HCT116 (cell line): ENCODE data around the gene GPR157. TPM values are rescaled to one million over a fixed set of nuclear protein-coding genes. Genes with fewer than 3 reads are reported as not detected.

Source experiments
- ATAC-seq: fragments of 200-7000 bp; cut with Tn5 transposase; 2 replicates; pipeline ENCODE4 v1.9.1; 2020; ENCODE audit warnings: mild to moderate bottlenecking, moderate library complexity
- BruUV-seq: library from RNA; stranded (reverse); fragments of 400-500 nt; replicated peaks from 2 replicates; lab custom pipeline; 2021; lab: Mats Ljungman, UMichigan
- CTCF ChIA-PET: fragments of 300-600 bp; sonication (Branson Sonifier 250); formaldehyde crosslinking; loops from one replicate; lab custom pipeline; 2021; ENCODE audit warnings: antibody characterized with exemption; lab: Charles Lee
- POLR2A ChIA-PET: fragments of 300-600, 350-600 bp; sonication (Branson Sonifier 250); formaldehyde crosslinking; loops from one replicate; lab custom pipeline; 2021; ENCODE audit warnings: antibody characterized with exemption; lab: Charles Lee
- RAD21 ChIA-PET, 2 experiments: fragments of 300-600 bp; sonication (Branson Sonifier 250); formaldehyde crosslinking; loops; one replicate each; lab custom pipeline; 2023; ENCODE audit warnings: low total read pairs in 2 of 2; ENCODE audit not compliant: uncharacterized antibody in 2 of 2, unreplicated experiment in 2 of 2, low non-redundant PET in 1 of 2; lab: Charles Lee
- DNase-seq: peaks from one replicate; pipeline ENCODE4 v3.0.0-alpha.2; 2010; ENCODE audit warnings: low read depth, low spot score
- H2AFZ ChIP-seq: fragments of 200-600 bp; shearing (Covaris generic), sonication (generic); 2 replicates; pipeline ENCODE4 v1.6.1; 2017; ENCODE audit warnings: low read depth, mixed run types, mixed read lengths, antibody characterized with exemption, low read length; ENCODE audit not compliant: poor library complexity, severe bottlenecking
- H3K27ac ChIP-seq: 2 replicates; pipeline ENCODE4 v1.5.1; 2012; ENCODE audit warnings: low read depth, low read length
- H3K27me3 ChIP-seq: fragments of 200-600 bp; sonication (generic); 2 replicates; pipeline ENCODE4 v1.6.1; 2016; ENCODE audit warnings: mixed run types, low read length, mixed read lengths; ENCODE audit not compliant: insufficient read depth
- H3K36me3 ChIP-seq, 2 experiments: fragments of 200-500 bp in 1 of 2; fragments of 200-600 bp in 1 of 2; sonication (Bioruptor generic) in 1 of 2; sonication (generic) in 1 of 2; 2 replicates each; pipeline versions ENCODE4 v1.5.1 to v1.6.1; 2014 to 2016; ENCODE audit warnings: low read length in 2 of 2, inconsistent platforms in 1 of 2, mixed read lengths in 1 of 2, mixed run types in 1 of 2; ENCODE audit not compliant: insufficient read depth in 2 of 2, control insufficient read depth in 1 of 2
- H3K4me1 ChIP-seq, 2 experiments: fragments of 200-600 bp in 1 of 2; sonication (generic) in 1 of 2; 2 replicates each; pipeline versions ENCODE4 v1.5.1 to v1.6.1; 2012 to 2017; ENCODE audit warnings: low read length in 2 of 2, inconsistent platforms in 1 of 2, mild to moderate bottlenecking in 1 of 2, mixed read lengths in 1 of 2, mixed run types in 1 of 2, moderate library complexity in 1 of 2; ENCODE audit not compliant: insufficient read depth in 2 of 2, control insufficient read depth in 1 of 2
- H3K4me2 ChIP-seq: fragments of 200-600 bp; sonication (generic); 2 replicates; pipeline ENCODE4 v1.6.1; 2017; ENCODE audit warnings: mixed run types, low read length, mixed read lengths
- H3K4me3 ChIP-seq, 2 experiments: fragments of 200-600 bp in 1 of 2; sonication (generic) in 1 of 2; replicated peaks in 1 of 2; 2 replicates each; pipeline ENCODE4 v1.5.1; 2011 to 2016; ENCODE audit warnings: low read length in 2 of 2, control low read depth in 1 of 2, low read depth in 1 of 2, mild to moderate bottlenecking in 1 of 2, mixed read lengths in 1 of 2, mixed run types in 1 of 2
- H3K79me2 ChIP-seq: fragments of 200-600 bp; sonication (generic); 2 replicates; pipeline ENCODE4 v1.6.1; 2017; ENCODE audit warnings: mild to moderate bottlenecking, mixed run types, low read length, moderate library complexity, mixed read lengths; ENCODE audit not compliant: insufficient read depth
- H3K9ac ChIP-seq: fragments of 200-600 bp; sonication (generic); 2 replicates; pipeline ENCODE4 v1.6.1; 2016; ENCODE audit warnings: low read length, mixed read lengths
- H3K9me2 ChIP-seq: fragments of 200-600 bp; sonication (generic), shearing (Covaris generic); 2 replicates; pipeline ENCODE4 v1.6.1; 2017; ENCODE audit warnings: mixed run types, mild to moderate bottlenecking, moderate library complexity; ENCODE audit not compliant: insufficient read depth
- H3K9me3 ChIP-seq, 2 experiments: fragments of 200-500 bp in 1 of 2; fragments of 200-600 bp in 1 of 2; sonication (Bioruptor generic) in 1 of 2; sonication (generic) in 1 of 2; 2 replicates each; pipeline ENCODE4 v1.6.1; 2014 to 2017; ENCODE audit warnings: low read length in 2 of 2, mixed read lengths in 2 of 2, inconsistent platforms in 1 of 2, low read depth in 1 of 2, mild to moderate bottlenecking in 1 of 2, mixed run types in 1 of 2, moderate library complexity in 1 of 2; ENCODE audit not compliant: control insufficient read depth in 1 of 2, insufficient read depth in 1 of 2
- H4K20me1 ChIP-seq: fragments of 200-600 bp; sonication (generic), shearing (Covaris generic); 2 replicates; pipeline ENCODE4 v1.6.1; 2017; ENCODE audit warnings: mixed run types, mild to moderate bottlenecking, moderate library complexity; ENCODE audit not compliant: insufficient read depth
- CBX3 ChIP-seq: IDR thresholded peaks from 2 replicates; pipeline ENCODE4 v1.6.1; 2012; ENCODE audit warnings: low read depth
- CEBPB ChIP-seq: IDR thresholded peaks from 2 replicates; pipeline ENCODE4 v1.6.1; 2012; ENCODE audit warnings: low read depth
- ELF1 ChIP-seq: IDR thresholded peaks from 2 replicates; pipeline ENCODE4 v1.6.1; 2012; ENCODE audit warnings: low read depth, borderline replicate concordance
- JUND ChIP-seq: IDR thresholded peaks from 2 replicates; pipeline ENCODE4 v1.6.1; 2012
- POLR2A ChIP-seq: IDR thresholded peaks from 2 replicates; pipeline ENCODE4 v1.7.0; 2011; ENCODE audit warnings: borderline replicate concordance; ENCODE audit not compliant: insufficient read depth, insufficient read length; ENCODE audit errors: extremely low read depth
- POLR2AphosphoS5 ChIP-seq: IDR thresholded peaks from 2 replicates; pipeline ENCODE4 v1.6.1; 2011; ENCODE audit warnings: mild to moderate bottlenecking, low read depth, low read length, moderate library complexity
- RAD21 ChIP-seq: IDR thresholded peaks from 2 replicates; pipeline ENCODE4 v1.6.1; 2012; ENCODE audit warnings: low read depth, mild to moderate bottlenecking
- SIN3A ChIP-seq: IDR thresholded peaks from 2 replicates; pipeline ENCODE4 v1.6.1; 2012; ENCODE audit warnings: low read depth
- SP1 ChIP-seq: IDR thresholded peaks from 2 replicates; pipeline ENCODE4 v1.6.1; 2012; ENCODE audit warnings: low read depth
- SRF ChIP-seq: IDR thresholded peaks from 2 replicates; pipeline ENCODE4 v1.6.1; 2012; ENCODE audit warnings: low read depth
- TCF7L2 ChIP-seq: IDR thresholded peaks from 2 replicates; pipeline ENCODE4 v1.7.0; 2011; ENCODE audit warnings: borderline replicate concordance, inconsistent platforms; ENCODE audit not compliant: insufficient read depth, insufficient read length; ENCODE audit errors: extremely low read depth
- YY1 ChIP-seq: IDR thresholded peaks from 2 replicates; pipeline ENCODE4 v1.6.1; 2011; ENCODE audit warnings: low read length, low read depth, moderate library complexity, mild to moderate bottlenecking; ENCODE audit not compliant: insufficient replicate concordance; ENCODE audit errors: extremely low read depth
- intact Hi-C: fragments of 100-400 bp; cut with micrococcal nuclease; formaldehyde crosslinking; loops from 2 replicates; pipeline ENCODE4 v1.10.0; 2022
- total RNA-seq: library from RNA; stranded (reverse); gene quantifications from one replicate; pipeline ENCODE4 v1.2.1, GENCODE V29; 2021; ENCODE audit not compliant: unreplicated experiment
- TF ChIP-seq, protein P1 (sequence below): IDR thresholded peaks from 2 replicates; pipeline ENCODE4 v1.6.1; 2011; ENCODE audit warnings: mild to moderate bottlenecking, low read length, moderate library complexity; ENCODE audit not compliant: insufficient replicate concordance; ENCODE audit errors: extremely low read depth
- TF ChIP-seq, protein P2 (sequence below): IDR thresholded peaks from 2 replicates; pipeline ENCODE4 v1.6.1; 2012

The GPR157 gene
- total RNA-seq, 1 experiment from 2014 or later, result 7.7 TPM

DNA sequence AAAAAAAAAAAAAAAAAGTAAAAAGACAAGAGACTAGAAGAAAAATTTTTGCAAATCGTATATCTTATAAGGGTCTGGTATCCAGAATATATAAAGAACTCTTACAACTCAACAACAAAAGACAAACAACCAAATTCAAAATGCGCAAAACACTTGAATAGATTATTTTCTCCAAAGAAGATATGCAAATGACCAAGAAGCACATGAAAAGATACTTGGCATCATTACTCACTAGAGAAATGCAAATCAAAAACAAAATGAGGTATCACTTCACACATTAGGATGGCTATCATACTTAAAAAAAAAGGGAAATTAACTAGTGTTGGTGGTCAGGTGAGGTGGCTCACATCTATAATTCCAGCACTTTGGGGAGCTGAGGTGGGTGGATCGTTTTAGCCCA lies 47.4 kb downstream of the GPR157 start:
- ChIA-PET POLR2A (no interaction called here), RAD21 (interaction anchor here in 1 of 2 experiments (0.7 kb wide), 1 partner anchor 48 kb away, joined by 3 read pairs; no protein-coding TSS in a partner anchor)
- Histone ChIP-seq H3K79me2 (no peaks in the 10 kb centered on the region), H3K27ac (no peak overlapping the region), H3K9ac (no peak overlapping the region), H3K4me1 (peaks cover 22 to 35% of the 10 kb centered on the region in 2 experiments), H3K9me2 (no peaks in the 10 kb centered on the region), H2AFZ (peak overlapping the region; percentile 75)
- intact Hi-C loops, result no loop called here
- TF ChIP-seq YY1 (no peak), TCF7L2 (no peak), POLR2AphosphoS5 (no peak), POLR2A (no peak), SP1 (no peak), ELF1 (no peak), CEBPB (no peak), JUND (no peak), SRF (no peak), RAD21 (no peak), SIN3A (no peak), CBX3 (no peak)
- TF ChIP-seq, protein P1, sequence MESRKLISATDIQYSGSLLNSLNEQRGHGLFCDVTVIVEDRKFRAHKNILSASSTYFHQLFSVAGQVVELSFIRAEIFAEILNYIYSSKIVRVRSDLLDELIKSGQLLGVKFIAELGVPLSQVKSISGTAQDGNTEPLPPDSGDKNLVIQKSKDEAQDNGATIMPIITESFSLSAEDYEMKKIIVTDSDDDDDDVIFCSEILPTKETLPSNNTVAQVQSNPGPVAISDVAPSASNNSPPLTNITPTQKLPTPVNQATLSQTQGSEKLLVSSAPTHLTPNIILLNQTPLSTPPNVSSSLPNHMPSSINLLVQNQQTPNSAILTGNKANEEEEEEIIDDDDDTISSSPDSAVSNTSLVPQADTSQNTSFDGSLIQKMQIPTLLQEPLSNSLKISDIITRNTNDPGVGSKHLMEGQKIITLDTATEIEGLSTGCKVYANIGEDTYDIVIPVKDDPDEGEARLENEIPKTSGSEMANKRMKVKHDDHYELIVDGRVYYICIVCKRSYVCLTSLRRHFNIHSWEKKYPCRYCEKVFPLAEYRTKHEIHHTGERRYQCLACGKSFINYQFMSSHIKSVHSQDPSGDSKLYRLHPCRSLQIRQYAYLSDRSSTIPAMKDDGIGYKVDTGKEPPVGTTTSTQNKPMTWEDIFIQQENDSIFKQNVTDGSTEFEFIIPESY, result no peak
- TF ChIP-seq, protein P2, sequence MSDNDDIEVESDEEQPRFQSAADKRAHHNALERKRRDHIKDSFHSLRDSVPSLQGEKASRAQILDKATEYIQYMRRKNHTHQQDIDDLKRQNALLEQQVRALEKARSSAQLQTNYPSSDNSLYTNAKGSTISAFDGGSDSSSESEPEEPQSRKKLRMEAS, result no peak
- TF ChIP-seq, all 23 proteins: peak for 0
- Histone ChIP-seq H4K20me1 (no peaks in the 10 kb centered on the region), H3K27me3 (no peaks in the 10 kb centered on the region), H3K4me2 (peak overlapping the region; percentile 44; the same call in 1 of the 2 replicates), H3K9me3 (no peaks in the 10 kb centered on the region), H3K4me3 (no peak overlapping the region), H3K36me3 (no peaks in the 10 kb centered on the region)
- no peak for ATAC-seq
- no TSS peak for BruUV-seq
- no peak for DNase-seq
- CTCF ChIA-PET, result interaction anchor here (0.7 kb wide), 1 partner anchor 14 kb away, joined by 4 read pairs; no protein-coding TSS in a partner anchor
